Breast epithelium (tissue), 3 donors: ENCODE results near the gene IQUB.

Experiments used
- CTCF ChIP-seq, 3 donors: fragments of 450-650 bp; IDR thresholded peaks; one replicate each; pipeline ENCODE4 v1.5.1; 2016 to 2017; ENCODE audit warnings: antibody characterized with exemption in 3 of 3, mild to moderate bottlenecking in 3 of 3, moderate library complexity in 3 of 3
- POLR2A ChIP-seq: fragments of 450-650 bp; IDR thresholded peaks from one replicate; pipeline ENCODE4 v1.6.1; 2016; ENCODE audit warnings: antibody characterized with exemption, mild to moderate bottlenecking, moderate library complexity
- POLR2AphosphoS5 ChIP-seq, 3 donors: sonication (generic); formaldehyde crosslinking; IDR thresholded peaks; one replicate each; pipeline ENCODE4 v1.6.1; 2017; ENCODE audit warnings: antibody characterized with exemption in 3 of 3

DNA sequence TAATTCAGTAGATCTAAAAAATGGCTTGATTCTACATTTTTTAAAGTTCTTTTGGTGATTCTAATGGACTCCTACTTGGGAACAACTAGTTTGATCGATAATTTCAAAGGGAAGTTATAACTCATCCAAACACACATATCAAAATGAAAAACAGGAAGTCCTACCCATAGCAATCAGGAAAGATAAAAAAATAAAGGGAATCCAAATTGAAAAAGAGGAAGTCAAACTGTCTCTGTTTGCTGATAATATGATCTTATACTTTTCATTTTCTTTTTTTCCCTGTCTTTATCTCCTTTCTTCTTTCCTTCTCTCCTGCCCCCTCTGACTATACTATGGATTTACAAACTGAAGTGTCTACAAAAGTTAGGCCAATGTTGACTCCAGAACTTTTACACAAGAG, 118.8 kb downstream of the IQUB start:
- TF ChIP-seq CTCF (IDR thresholded peaks at IDR 0.05) (no peak), POLR2A (no peak), POLR2AphosphoS5 (IDR thresholded peaks at IDR 0.05) (no peak)
